Measurements from ENCODE around the gene HOXD1.

GRCh38 chr2:176186024-176186423 lies 2.4 kb upstream of the HOXD1 start:
- TF ChIP-seq CTCF (IDR thresholded peaks at IDR 0.05) (no peak), POLR2A (IDR thresholded peaks at IDR 0.05) (no peak), EP300 (IDR thresholded peaks at IDR 0.05) (no peak)

Data from tibial nerve (tissue), 4 donors.